ENCODE data around the gene RBM3. TPM values are rescaled to one million over a fixed set of nuclear protein-coding genes. Genes with fewer than 3 reads are reported as not detected.
"Not testable (repeated sequence)": the region's sequence is repeated elsewhere in the genome, so short reads cannot be mapped to it uniquely, and the experiment has no call there.

The RBM3 gene
- total RNA-seq = 100 to 1,000 TPM; 255 to 258 TPM

DNA sequence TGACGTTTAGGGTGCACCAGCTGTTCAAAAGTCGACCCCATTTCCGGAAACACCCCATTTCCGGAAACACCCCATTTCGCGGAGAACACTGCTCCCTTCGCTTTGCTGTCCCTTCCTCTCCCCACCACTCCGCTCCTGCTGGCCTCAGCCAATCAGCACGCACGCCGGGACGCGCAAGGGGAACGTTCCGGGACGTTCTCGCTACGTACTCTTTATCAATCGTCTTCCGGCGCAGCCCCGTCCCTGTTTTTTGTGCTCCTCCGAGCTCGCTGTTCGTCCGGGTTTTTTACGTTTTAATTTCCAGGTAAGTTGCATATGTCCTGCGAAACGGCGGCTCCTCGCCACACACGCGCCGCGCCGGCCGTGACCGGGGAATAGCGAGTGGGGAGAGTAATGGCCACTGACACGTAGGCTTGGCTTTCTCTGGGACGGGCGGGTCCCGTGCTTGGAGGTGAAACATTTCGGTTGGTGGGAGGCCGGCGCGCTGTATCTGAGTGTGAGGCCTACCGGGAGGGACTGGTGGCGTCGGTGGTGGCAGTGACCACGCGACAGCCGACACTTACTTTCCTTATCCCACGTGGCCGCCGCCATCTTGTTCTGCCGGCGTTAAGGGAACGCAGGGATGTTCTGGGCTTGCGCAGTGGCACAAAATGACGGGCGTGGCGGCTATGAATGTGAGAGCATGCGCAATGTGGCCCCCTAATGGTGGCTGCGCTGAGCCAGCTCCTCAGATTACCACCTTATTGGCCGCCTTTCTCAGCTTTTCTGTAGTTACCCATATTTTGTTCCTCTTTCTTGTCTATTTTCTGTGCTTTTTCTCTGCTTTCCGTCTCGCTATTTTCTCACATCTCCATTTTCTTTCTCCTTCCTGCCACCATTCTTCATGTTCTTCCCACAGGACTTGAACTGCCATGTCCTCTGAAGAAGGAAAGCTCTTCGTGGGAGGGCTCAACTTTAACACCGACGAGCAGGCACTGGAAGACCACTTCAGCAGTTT, at the start of gene RBM3:
RBM3 (plus strand) TSS at position 215 of the 997 bp plus-strand sequence; CDS start at position 912, 697 bp downstream.
- peak; percentile 91 for DNase-seq
- peak within 1 kb of the TSS; percentile 96 for H3K4me3 Mint-ChIP-seq

DNA sequence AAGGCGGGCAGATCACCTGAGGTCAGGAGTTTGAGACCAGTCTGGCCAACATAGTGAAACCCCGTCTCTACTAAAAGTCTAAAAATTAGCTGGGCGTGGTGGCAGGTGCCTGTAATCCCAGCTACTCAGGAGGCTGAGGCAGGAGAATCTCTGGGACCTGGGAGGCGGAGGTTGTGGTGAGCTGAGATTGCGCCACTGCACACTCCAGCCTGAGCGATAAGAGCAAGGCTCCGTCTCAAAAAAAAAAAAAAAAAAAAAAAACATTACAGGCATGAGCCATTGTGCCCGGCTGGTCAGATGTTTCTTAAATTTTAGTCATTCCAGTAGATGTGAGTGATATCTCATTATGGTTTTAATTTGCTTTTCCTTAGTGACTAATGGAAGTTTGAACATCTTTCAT, 48.4 kb upstream of the RBM3 start:
- not testable (repeated sequence) for H3K27me3 Mint-ChIP-seq, H3K4me3 Mint-ChIP-seq, H3K9me3 Mint-ChIP-seq, DNase-seq
- peaks cover 27% of the 10 kb centered on the region for H3K36me3 Mint-ChIP-seq
- peak overlapping the region; percentile 66 for H3K27ac Mint-ChIP-seq
- H3K4me1 Mint-ChIP-seq = peaks cover 13% of the 10 kb centered on the region

More for the DNA sequence above, at the start of gene RBM3:
- peaks cover 20% of the 10 kb centered on the region for H3K4me1 Mint-ChIP-seq
- H3K36me3 Mint-ChIP-seq = peaks cover 46% of the 10 kb centered on the region
- no peaks in the 10 kb centered on the region for H3K27me3 Mint-ChIP-seq
- H3K9me3 Mint-ChIP-seq = no peaks in the 10 kb centered on the region
- peak within 1 kb of the TSS; percentile 100 for H3K27ac Mint-ChIP-seq

GRCh38 chrX:48530736-48531135, 43.5 kb upstream of the RBM3 start:
- Mint-ChIP-seq H3K27ac (no peak overlapping the region), H3K4me3 (no peak overlapping the region), H3K9me3 (no peaks in the 10 kb centered on the region), H3K27me3 (no peaks in the 10 kb centered on the region), H3K36me3 (peaks cover 16% of the 10 kb centered on the region), H3K4me1 (peaks cover 11% of the 10 kb centered on the region)
- no peak for DNase-seq

DNA sequence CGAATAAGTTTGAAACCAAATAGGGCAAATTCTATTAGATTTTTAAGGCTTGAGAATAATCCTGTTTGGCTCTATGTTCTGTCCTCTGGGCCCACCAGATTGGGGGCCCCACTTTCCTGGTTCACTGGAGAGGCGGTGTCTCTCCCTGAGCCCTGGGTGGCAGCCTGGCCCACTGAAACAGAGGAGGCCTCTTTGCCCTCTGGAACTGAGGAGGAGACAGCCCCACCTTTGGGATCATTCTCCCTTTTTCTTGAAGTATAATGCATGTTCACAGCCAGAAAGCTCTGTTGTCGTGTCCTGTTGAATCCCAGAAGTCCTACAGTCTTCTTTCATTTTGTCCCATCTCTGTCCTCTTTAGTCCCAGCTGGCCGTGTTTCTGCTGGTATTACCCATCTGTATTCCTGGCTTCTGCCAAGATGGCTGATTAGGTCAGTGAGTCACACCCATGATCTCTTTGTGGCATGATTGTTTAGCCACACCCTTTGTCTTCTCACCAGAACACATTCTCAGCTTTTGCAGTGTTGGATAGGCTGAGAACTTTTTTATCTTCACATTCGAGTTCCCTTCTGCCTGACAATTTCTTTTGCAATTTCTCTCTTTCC, 42.8 kb upstream of the RBM3 start:
- Mint-ChIP-seq H3K9me3 (no peaks in the 10 kb centered on the region), H3K4me3 (no peak overlapping the region), H3K4me1 (peaks cover 10% of the 10 kb centered on the region), H3K27me3 (no peaks in the 10 kb centered on the region), H3K36me3 (peaks cover 13% of the 10 kb centered on the region), H3K27ac (peak overlapping the region; percentile 73)
- DNase-seq = no peak

DNA sequence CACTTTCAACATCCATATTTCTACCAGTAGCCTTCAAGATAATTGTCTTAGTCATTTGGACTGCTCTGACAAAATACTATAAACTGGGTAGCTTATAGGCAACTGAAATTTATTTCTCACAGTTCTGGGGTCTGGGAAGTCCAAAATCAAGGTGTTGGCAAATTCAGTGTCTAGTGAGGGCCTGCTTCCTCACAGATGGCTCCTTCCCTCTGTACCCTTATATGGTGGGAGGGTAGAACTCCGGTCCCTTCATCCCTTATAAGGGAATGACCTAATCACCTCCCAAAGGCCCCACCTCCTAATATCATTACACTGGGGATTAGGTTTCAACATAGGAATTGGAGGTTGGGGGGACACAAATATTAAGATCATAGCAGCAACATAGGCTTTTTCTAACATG, 42.1 kb upstream of the RBM3 start:
- DNase-seq = no peak
- no peak overlapping the region for H3K4me3 Mint-ChIP-seq
- H3K9me3 Mint-ChIP-seq = no peaks in the 10 kb centered on the region
- H3K27me3 Mint-ChIP-seq = no peaks in the 10 kb centered on the region
- peaks cover 8% of the 10 kb centered on the region for H3K4me1 Mint-ChIP-seq
- peaks cover 10% of the 10 kb centered on the region for H3K36me3 Mint-ChIP-seq
- H3K27ac Mint-ChIP-seq = peak overlapping the region; percentile 73

DNA sequence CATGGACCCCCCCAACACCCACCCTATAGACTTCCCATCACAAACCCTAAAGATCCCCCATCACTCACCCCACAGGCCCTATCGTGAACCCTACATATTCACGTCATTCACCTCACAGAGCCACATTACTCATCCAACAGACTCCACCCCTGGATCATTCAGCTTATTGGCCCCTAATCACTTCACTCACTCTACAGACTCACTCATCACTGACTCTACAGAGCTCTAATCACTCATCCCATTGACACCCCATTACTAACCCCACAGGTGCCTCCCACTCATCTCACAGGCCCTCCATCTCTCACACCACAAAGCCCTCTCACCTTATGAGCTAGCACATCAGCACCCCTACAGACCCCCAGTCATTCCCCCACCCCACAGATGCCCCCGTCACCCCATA, 41.1 kb upstream of the RBM3 start:
- H3K36me3 Mint-ChIP-seq = peaks cover 9% of the 10 kb centered on the region
- H3K4me3 Mint-ChIP-seq = no peak overlapping the region
- H3K9me3 Mint-ChIP-seq = no peaks in the 10 kb centered on the region
- no peak for DNase-seq
- no peak overlapping the region for H3K27ac Mint-ChIP-seq
- peaks cover 8% of the 10 kb centered on the region for H3K4me1 Mint-ChIP-seq
- no peaks in the 10 kb centered on the region for H3K27me3 Mint-ChIP-seq

- H3K27me3 Mint-ChIP-seq = no peaks in the 10 kb centered on the region
- peaks cover 6% of the 10 kb centered on the region for H3K36me3 Mint-ChIP-seq
- no peaks in the 10 kb centered on the region for H3K9me3 Mint-ChIP-seq
- peak overlapping the region; percentile 95 for H3K4me3 Mint-ChIP-seq
- no peak for DNase-seq
- peak overlapping the region; percentile 60 for H3K27ac Mint-ChIP-seq
- peaks cover 15% of the 10 kb centered on the region for H3K4me1 Mint-ChIP-seq
These were observed 35.5 kb upstream of the RBM3 start for GRCh38 chrX:48538641-48539344.

DNA sequence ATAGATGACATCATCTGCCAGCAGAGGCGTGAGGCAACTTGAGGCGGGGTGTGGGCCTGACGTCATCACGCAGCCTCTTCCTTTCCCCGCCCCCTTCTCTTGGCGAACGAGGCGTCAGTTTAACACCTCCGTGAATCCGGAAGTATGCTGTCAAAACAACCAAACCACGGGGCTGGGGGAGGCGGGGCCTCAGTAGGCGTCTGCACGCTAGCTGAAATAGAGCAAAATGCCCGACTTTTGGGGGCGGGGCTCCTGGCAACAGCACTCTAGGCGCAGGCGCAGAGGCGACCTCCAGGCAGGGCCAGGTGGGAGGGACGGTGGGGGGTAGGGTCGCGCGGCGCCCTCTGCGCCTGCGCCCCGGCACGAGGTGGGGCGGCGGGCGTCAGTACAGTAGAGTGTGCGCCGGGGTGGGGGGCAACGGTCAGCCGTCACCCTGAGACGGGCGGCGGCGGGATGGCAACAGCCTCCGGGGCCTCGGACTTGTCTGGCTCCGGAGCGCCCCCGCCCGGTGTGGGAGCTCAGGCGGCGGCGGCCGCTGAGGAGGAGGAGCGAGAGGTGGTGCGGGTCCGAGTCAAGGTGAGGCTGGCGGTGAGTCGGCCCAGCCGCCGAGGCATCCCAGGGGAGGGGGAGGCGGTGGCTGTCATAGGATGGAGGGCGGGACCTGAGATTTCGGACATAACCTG, 34.8 kb upstream of the RBM3 start, which contains the start of gene TBC1D25:
TBC1D25 (plus strand) TSS at position 370 of the 683 bp plus-strand sequence; CDS start at position 454, 84 bp downstream.
- H3K4me1 Mint-ChIP-seq = peaks cover 15% of the 10 kb centered on the region

DNA sequence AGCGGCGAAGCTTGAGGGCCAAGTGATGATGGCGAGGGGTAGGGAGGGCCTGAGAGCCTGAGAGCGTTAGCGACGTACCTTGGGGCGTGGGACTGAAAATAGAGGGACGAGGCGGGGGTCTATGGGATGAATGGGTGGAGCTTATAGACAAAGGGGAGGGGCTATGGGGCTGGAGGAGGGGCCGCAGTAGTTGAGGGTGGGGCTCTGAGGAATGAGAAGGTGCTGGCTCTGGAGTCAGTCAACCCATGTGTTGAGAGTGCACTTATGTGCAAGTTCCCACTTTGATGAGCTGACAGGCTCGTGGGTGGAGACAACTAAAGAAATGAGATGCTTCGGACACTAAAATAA, 34.3 kb upstream of the RBM3 start:
- Mint-ChIP-seq H3K36me3 (peaks cover 6% of the 10 kb centered on the region), H3K27me3 (no peaks in the 10 kb centered on the region), H3K9me3 (no peaks in the 10 kb centered on the region), H3K4me1 (peaks cover 15% of the 10 kb centered on the region), H3K4me3 (peak overlapping the region; percentile 95), H3K27ac (peak overlapping the region; percentile 97)
- no peak for DNase-seq

More for the DNA sequence above, 34.8 kb upstream of the RBM3 start, which contains the start of gene TBC1D25:
- Mint-ChIP-seq H3K27me3 (no peaks in the 10 kb centered on the region), H3K4me3 (peak within 1 kb of the TSS; percentile 95), H3K27ac (peak within 1 kb of the TSS; percentile 97), H3K36me3 (peaks cover 6% of the 10 kb centered on the region), H3K9me3 (no peaks in the 10 kb centered on the region)
- peak; percentile 94 for DNase-seq

GRCh38 chrX:48540480-48540879, 33.8 kb upstream of the RBM3 start:
- Mint-ChIP-seq H3K36me3 (peaks cover 6% of the 10 kb centered on the region), H3K27me3 (no peaks in the 10 kb centered on the region), H3K4me3 (peak overlapping the region; percentile 95), H3K9me3 (no peaks in the 10 kb centered on the region), H3K27ac (peak overlapping the region; percentile 97), H3K4me1 (peaks cover 15% of the 10 kb centered on the region)
- no peak for DNase-seq

DNA sequence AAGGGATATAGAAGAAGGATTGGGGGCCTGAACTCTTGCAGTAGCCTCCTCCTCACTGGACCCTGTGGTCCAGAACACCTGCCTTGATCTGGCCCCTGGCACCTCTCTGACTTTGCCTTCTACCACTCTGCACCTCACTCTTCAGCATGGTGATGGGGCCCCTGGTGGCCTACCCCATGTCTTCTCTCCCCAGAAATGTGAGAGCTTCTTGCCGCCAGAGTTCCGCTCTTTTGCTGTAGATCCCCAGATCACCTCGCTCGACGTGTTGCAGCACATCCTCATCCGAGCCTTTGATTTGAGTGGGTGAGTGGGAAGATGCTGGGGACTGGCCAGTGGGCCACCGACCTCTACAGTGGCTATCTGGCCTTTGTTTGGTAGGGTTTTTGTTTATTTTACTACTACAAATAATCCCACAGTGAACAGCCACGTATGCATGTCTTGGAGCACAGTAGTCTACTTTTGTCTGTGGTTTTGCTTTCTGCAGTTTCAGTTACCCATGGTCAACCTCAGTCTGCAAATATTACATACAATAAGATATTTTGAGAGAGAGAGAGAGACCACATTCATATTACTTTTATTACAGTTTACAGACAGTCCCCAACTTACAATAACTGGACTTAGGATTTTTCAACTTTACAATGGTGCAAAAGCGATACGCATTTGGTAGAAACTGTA, 33.0 kb upstream of the RBM3 start:
- H3K9me3 Mint-ChIP-seq = no peaks in the 10 kb centered on the region
- peaks cover 15% of the 10 kb centered on the region for H3K4me1 Mint-ChIP-seq
- H3K27me3 Mint-ChIP-seq = no peaks in the 10 kb centered on the region
- H3K27ac Mint-ChIP-seq = peak overlapping the region; percentile 56
- DNase-seq = no peak
- peaks cover 6% of the 10 kb centered on the region for H3K36me3 Mint-ChIP-seq
- peak overlapping the region; percentile 48 for H3K4me3 Mint-ChIP-seq

DNA sequence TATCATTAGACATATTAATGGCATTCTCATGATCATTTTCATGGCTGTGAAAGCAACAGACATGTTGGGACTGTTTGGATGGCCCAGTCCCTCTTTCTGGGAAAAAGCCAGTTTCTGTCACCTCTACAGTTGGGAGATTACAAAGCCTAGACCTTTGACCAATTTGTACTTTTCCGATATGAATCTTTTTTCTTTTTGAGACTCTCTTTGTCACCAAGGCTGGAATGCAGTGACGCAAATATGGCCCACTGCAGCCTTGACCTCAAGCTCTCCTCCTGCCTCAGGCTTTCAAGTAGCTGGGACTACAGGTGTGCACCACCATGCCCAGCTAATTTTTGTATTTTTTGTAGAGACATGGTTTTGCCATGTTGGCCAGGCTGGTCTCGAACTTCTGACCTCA, 25.4 kb upstream of the RBM3 start:
- Mint-ChIP-seq H3K27me3 (no peaks in the 10 kb centered on the region), H3K27ac (no peak overlapping the region), H3K4me3 (no peak overlapping the region), H3K4me1 (no peaks in the 10 kb centered on the region), H3K36me3 (no peaks in the 10 kb centered on the region), H3K9me3 (no peaks in the 10 kb centered on the region)
- DNase-seq = no peak

GRCh38 chrX:48555731-48556325, 18.5 kb upstream of the RBM3 start:
- H3K27me3 Mint-ChIP-seq, DNase-seq, H3K4me1 Mint-ChIP-seq, H3K27ac Mint-ChIP-seq, H3K9me3 Mint-ChIP-seq, H3K4me3 Mint-ChIP-seq, H3K36me3 Mint-ChIP-seq: not testable (repeated sequence)

DNA sequence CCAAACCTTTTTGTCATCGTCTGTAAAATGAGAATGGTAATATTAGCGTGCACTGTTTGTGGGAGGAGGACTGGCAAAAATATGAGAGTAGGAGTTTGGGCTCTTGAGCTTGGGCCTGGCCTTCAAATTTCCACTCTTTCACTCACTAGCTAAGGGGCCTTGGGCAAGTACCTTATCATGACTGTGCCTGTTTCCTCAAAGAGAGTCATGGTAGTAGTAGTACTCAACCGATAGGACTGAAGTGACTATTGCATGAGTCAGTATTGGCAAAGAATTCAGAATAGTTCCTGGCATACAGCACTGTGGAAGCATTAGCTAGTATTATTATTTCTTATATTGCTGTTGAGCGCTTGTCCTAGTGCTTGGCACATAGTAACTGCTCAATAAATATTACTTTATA, 16.0 kb upstream of the RBM3 start:
- no peak for DNase-seq
- no peaks in the 10 kb centered on the region for H3K27me3 Mint-ChIP-seq
- H3K36me3 Mint-ChIP-seq = peaks cover 2% of the 10 kb centered on the region
- H3K4me1 Mint-ChIP-seq = no peaks in the 10 kb centered on the region
- H3K4me3 Mint-ChIP-seq = no peak overlapping the region
- peak overlapping the region; percentile 11 for H3K27ac Mint-ChIP-seq
- H3K9me3 Mint-ChIP-seq = no peaks in the 10 kb centered on the region

All from activated naive CD8-positive, alpha-beta T cell treated with anti-CD3 and anti-CD28 coated beads for 36 hours (primary cell).